AG08395 (cell line): ENCODE results near the gene RYR1.
A peak's percentile ranks its signal among the peaks of the same experiment; 100 is the strongest.
"Not testable (repeated sequence)": the region's sequence is repeated elsewhere in the genome, so short reads cannot be mapped to it uniquely, and the experiment has no call there.

Experiments used
- DNase-seq: peaks from one replicate; pipeline ENCODE4 v3.0.0; 2012; ENCODE audit warnings: mixed read lengths, low spot score

The RYR1 gene

GRCh38 chr19:38538793-38539528 is 105.5 kb downstream of the RYR1 start:
- no peak for DNase-seq

GRCh38 chr19:38539751-38540150 is 106.3 kb downstream of the RYR1 start:
- no peak for DNase-seq

GRCh38 chr19:38542040-38542439 is 108.5 kb downstream of the RYR1 start:
- no peak for DNase-seq

- no peak for DNase-seq
Observed at GRCh38 chr19:38543286-38543806, 109.9 kb downstream of the RYR1 start.

GRCh38 chr19:38543807-38544568 is 110.5 kb downstream of the RYR1 start:
- peak; percentile 91 for DNase-seq

- peak; percentile 27 for DNase-seq
Observed at GRCh38 chr19:38544569-38545315, 111.3 kb downstream of the RYR1 start.

- no peak for DNase-seq
Observed at GRCh38 chr19:38545596-38545995, 112.1 kb downstream of the RYR1 start.

- no peak for DNase-seq
Observed at GRCh38 chr19:38547421-38547820, 113.9 kb downstream of the RYR1 start.

GRCh38 chr19:38549061-38549460 is 115.6 kb downstream of the RYR1 start:
- no peak for DNase-seq

- no peak for DNase-seq
Observed at GRCh38 chr19:38549942-38550341, 116.5 kb downstream of the RYR1 start.

- DNase-seq: no peak
Observed at GRCh38 chr19:38550376-38550775, 116.9 kb downstream of the RYR1 start.

GRCh38 chr19:38551450-38551813 is 117.9 kb downstream of the RYR1 start:
- DNase-seq: no peak

- not testable (repeated sequence) for DNase-seq
Observed at GRCh38 chr19:38553239-38553638, 119.7 kb downstream of the RYR1 start.

GRCh38 chr19:38554676-38555141 is 121.2 kb downstream of the RYR1 start:
- no peak for DNase-seq

- no peak for DNase-seq
Observed at GRCh38 chr19:38555200-38555599, 121.7 kb downstream of the RYR1 start.

GRCh38 chr19:38556521-38557174 is 123.2 kb downstream of the RYR1 start:
- no peak for DNase-seq

GRCh38 chr19:38557205-38557799 is 123.8 kb downstream of the RYR1 start:
- no peak for DNase-seq

- not testable (repeated sequence) for DNase-seq
Observed at GRCh38 chr19:38558933-38559332, 125.4 kb downstream of the RYR1 start.

- no peak for DNase-seq
Observed at GRCh38 chr19:38559428-38560401, 126.2 kb downstream of the RYR1 start.

- DNase-seq: no peak
Observed at GRCh38 chr19:38561053-38561606, 127.6 kb downstream of the RYR1 start.
